HG03457 (cell line): ENCODE data around the gene B4GALNT3.
"Not testable (repeated sequence)": the region's sequence is repeated elsewhere in the genome, so short reads cannot be mapped to it uniquely, and the experiment has no call there.

Source experiments
- ATAC-seq: cut with Tn5 transposase; IDR thresholded peaks from one replicate; pipeline ENCODE4 v1.9.1; 2021; ENCODE audit warnings: moderate number of reproducible peaks; ENCODE audit not compliant: unreplicated experiment

The B4GALNT3 gene

DNA sequence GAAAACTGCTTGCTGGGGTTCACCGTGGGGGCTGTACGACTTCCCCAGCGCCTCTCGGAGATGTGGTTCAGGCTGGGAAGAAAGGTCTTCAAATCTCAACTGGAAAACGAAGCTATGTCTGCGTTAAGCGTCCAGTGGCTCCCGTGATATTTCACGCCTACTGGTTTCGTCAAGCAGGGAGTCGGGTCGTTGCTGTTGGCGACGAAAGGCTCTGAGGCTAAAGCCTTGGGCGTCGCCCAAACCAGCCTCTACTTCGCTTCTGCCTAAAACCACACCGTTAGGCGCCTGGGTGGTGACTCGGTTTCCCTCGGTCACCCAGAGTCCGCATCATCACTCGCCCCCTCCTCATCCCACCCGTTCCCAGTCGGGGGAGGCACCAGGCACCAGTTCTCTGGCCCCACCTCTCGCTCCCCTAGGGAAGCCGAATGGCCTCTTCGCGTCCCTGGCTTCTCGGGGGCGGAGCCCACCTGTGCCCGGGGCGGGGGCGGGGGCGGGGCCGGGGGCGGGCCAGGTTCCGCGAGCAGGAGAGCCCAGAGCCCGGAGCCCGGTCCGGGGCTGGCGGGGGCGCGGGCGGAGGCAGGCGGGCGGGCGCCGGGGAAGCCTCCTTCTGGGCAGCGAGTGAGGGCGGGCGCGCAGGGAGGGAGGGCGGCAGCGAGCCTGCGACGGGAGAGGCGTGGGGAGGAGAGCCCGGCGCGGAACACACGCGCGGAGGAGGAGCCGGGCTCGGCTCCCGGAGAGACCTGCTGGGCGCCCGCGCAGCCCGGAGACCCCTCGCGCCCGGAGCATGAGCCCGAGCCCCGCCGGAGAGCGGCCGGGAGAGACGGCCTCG lies at the start of gene B4GALNT3:
Gene B4GALNT3 (plus strand): TSS at position 510 of the 829 bp plus-strand sequence. CDS start 438 bp downstream, outside the sequence.
- ATAC-seq = no peak

DNA sequence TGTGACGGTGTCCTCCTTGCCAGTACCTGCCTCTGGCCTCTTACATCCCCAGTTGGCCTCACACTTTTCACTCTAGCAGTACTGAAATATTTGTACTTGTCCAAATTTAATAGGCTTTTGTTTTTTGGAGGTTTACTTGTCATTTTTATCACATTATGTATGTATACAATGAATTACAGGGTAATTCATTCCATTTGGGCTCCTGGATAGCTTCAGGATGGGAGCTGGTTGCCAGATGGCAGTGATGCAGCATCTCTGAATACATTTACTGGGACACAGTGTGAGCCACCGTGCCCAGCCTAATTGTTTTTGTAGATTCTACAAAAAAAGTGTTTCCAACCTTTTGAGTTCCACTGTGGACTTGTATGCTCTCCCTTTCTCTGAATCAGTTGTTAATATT lies 44.9 kb upstream of the B4GALNT3 start:
- ATAC-seq = no peak

DNA sequence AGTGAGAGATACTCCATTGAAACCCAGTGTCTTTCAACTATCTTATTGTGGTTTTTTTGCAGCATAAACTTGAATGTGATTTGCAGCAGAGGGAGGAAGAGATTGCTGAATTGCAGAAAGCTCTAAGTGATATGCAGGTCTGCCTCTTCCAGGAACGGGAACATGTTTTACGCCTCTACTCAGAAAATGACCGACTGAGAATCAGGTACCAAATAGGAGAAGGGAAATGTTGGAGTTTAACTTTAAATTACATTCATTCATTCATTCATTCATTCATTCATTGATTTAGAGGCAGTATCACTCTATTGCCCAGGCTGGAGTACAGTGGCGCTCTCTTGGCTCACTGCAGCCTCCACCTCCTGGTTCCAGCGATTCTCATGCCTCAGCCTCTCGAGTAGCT lies 41.3 kb upstream of the B4GALNT3 start:
- no peak for ATAC-seq

DNA sequence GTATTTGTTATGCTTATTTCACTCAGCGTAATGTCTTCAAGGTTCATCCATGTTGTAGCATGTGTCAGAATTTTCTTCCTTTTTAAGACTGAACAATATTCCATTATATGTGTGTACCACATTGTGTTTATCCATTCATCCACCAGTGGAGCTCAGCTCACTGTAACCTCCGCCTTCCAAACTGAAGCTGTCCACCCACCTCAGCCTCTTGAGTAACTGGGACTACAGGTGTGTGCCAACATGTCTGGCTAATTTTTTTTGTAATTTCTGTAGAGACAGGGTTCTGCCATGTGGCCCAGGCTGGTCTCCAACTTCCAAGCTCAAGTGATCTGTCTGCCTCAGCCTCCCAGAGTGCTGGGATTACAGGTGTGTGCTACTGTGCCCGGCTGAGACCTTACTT lies 37.2 kb upstream of the B4GALNT3 start:
- no peak for ATAC-seq

DNA sequence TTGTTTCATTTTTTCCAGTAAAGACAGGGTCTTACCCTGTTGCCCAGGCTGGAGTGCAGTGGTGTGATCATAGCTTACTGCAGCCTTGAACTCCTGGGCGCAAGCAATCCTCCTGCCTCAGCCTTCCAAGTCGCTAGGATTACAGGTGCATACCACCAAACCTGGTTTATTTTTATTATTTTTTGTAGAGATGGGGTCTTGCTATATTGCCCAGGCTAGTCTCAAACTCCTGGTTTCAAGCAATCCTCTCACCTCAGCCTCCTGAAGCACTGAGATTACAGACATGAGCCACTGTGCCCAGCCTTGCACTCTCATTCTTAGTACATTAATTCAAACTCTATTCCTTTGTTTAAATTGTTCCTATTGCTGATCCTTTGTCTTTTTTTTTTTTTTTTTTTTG lies 24.0 kb upstream of the B4GALNT3 start:
- ATAC-seq = not testable (repeated sequence)

DNA sequence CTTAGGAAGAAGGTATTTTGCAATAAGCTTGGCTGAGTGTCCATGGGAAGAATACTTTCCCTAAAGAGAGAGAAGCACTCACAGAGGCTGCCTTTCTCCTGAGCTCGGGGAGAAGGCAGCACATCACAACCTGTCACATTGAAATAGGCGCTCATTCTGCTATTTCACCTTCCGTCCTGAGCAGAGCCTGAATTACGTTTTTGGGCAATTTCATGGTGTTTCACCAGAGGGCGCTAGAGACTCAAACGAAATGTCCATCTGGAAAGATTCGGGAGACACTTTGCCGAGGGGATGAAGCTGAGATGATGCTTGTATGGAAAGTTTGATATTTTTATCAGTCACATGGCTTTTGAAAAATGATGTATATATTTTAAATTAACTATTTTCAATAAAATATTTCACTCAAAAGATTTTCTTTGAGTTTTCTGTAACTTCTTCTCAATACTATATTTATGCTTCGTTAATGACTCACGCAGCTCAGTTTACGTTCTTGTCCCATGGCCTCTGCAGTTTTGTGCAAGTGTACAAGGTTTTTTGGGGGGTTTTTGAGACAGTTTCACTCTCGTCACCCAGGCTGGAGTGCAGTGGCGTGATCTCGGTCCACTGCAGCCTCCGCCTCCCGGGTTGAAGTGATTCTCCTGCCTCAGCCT lies 17.4 kb upstream of the B4GALNT3 start:
- no peak for ATAC-seq

DNA sequence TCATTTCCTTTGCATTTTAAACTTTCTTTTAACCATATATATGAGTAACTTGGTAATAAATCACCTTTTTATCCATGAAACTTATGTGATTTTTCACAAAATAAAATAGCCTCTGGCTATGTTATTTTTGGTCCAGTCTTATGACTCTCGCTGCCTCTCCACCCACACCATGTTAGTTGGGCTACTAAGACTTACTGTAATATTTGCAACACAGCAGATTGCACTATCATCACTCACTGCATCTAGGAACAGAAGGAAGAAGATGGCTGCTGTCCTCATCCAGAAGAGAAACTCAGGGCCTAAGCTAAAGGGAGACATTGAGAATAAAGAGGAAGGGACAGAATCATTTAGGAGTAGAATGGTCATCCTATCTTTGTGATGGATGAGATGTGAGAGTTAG lies 12.6 kb upstream of the B4GALNT3 start:
- no peak for ATAC-seq

DNA sequence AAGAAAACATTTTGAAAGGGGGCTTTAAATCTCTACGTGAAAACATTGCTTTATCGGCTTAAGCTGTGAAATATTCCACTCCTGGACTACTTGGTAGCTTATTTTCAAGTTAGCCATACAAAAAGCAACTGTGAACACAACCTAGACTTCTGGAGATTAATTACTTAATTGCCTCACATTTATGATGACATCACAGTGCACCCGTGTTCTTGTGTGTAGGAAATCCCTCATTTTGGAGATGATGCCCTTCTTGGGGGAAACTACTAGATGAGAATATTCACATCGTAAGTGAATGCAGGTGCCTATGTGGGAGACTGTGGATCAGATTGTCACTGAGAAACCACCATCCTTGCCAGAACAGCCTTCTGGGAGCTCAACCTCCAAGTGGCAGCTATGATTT lies 10.5 kb upstream of the B4GALNT3 start:
- ATAC-seq = no peak

DNA sequence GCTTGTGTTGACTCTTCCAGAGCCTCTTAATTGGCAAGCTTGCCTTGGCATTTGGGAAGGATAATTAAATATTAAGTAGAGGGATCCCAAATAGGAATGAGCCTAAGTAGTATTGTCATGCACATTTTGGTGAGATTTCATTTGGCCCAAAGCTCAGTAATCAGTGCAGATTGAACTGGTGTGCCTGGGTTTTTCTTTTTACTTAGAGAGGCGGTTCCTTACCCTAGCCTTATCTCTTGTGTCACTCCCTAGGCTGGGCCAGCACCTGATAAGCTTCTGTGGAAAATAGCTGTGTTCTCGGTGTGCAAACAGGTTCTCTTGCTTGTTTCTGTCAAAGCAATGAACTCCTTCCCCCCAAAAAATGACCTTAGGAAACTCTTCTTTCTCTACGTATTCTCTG lies 9.3 kb upstream of the B4GALNT3 start:
- no peak for ATAC-seq

DNA sequence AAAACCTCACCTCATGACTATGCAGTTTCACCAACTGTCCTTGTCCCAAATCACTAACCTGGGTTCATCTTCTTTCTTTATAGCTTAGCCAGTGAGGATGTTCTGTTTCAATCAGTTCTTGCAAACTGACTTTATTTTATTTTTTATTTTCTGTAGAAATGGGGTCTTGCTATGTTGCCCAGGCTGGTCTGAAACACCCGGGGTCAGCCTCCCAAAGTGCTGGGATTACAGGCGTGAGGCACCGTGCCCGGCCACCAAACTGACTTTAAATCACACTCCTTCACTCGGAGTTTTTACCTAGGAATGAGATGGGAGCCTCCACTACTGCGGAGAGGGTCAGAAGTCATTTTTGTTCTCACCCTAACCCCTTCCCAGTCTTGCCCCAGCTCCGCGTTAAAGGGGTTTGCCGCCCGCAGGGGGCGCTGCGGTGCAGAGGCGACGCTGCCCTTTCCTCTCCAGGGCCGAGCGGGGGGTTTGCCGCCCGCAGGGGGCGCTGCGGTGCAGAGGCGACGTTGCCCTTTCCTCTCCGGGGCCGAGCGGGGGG lies 7.0 kb upstream of the B4GALNT3 start:
- ATAC-seq = no peak

DNA sequence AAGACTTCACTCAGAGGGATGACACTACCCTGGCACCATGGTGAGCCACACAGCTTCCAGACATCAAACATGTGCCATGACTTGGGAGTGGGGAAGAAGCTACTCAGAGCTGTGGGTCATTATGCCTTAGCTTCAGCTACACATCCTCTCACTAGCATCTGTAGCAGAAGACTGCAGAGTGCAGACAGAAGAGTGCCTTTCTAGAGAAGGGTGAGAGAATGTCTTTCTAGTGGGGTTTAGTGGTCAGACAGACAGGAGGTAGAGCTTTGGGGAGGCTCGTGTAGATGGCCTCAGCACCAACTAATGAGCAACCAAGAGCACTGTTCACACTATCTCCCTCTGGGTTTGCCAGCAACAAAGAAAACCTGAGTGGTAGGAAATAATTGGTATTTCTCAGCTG lies 4.9 kb upstream of the B4GALNT3 start:
- ATAC-seq = no peak

DNA sequence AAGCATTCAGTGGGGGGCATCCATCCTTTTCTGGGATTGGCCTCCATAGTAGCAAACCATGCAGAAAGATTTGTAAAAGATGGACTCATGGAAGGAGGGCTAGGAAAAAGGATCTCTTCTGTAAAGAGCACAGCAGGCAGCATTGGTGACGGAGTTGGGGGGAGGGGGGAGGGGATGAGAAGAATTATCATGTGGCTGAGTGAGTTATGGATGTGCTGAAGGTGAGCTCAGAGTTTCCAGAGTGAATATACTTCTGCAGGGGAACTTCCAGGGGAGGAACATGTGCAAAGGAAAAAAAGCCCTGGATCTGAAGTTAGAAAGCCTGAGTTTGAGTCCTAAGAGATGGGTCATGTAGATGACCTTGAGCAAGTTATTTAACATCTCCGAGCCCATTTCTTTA lies 3.9 kb upstream of the B4GALNT3 start:
- ATAC-seq = no peak

DNA sequence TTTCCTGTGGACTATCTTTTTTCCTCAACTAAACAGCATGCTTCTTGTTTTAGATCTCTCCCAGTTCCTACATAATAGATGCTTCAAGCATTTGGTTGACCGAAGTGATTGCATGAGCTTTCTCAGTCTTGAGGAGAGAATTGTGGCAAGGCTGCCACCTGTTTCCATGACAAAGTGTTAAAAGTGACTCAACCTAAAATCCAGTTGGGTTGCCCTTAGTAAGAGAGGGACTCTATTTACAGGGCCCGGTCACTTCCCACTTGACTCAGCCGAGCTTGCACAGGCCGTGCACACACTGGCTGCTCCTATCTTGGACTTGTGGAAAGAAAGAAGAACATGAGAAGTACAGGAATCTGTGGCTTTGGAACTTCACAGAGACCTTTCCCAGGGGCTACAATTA lies 2.1 kb upstream of the B4GALNT3 start:
- no peak for ATAC-seq

DNA sequence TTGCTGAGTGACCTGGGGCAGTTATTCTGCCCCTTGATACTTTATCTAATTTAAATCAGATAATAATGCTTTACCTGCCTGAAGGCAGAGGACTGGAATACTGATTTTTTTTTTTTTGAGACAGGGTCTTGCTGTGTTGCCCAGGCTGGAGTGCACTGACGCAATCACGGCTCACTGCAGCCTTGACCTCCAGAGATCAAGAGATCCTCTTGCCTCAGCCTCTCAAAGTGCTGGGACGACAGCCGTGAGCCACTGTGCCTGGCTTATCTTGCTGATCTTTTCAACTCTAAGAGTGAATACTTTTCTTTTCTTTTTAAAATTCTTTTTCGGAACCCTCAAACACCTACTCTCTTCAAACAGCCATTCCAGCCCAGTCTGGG lies 699 bp upstream of the B4GALNT3 start:
- no peak for ATAC-seq

DNA sequence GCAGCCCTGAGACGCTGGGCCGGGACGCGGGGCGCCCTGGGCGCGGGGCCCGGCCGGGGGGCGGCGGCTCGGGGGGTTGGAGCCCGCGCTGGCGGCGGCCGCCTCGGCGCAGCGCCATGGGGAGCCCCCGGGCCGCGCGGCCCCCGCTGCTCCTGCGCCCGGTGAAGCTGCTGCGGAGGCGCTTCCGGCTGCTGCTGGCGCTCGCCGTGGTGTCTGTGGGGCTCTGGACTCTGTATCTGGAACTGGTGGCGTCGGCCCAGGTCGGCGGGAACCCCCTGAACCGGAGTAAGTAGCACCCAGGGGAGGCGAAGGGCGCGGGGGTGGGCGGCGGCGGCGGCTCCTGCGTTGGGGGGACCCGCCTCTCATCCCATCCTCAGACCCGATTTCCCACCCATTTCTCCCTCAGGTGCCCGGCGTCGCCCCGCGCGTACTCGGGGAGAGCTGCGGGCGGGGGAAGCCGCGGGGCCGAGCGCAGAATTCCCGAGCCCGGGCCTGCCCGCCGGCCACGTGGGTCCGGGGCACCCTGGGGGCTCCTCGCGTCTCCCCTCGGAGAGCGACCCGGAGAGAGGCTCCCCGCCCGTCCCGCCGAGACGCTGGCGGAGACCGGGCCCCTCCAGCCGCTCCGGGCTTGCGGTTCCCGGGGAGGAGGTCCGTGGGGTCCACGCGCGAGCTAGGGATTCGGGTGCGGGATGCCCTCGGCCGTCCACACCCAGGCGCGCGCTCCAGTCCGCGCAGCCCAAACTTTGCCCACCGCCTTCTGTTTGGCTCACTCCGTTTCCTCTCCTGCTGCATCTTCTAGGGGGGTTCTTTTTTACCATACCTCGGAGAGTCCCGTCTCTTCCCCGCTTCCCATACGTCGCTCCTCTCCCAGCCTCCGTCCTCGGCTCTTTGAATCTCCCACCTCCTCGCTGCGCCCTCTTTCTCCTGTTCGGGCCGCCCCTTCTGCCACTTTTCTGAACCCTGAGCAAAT lies 807 bp downstream of the B4GALNT3 start:
- no peak for ATAC-seq

DNA sequence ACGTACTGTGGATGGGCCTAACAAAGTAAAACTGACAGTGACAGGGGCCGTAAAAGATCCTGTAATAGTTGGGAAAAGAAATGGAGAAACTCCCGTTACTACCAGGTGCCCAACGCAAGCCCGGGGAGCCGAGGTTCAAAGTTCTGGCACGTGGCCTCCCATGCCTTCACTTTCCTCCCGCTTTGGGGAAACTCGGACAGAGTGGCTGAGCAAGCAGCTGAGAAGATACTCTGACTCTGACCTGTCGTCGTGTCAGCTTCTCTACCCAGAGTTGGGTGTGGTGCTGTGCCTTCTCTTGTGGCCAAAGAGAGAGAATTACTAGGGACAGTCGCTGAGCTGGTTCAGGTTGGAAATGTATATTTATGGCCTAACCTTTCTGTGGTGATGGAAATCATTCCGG lies 1.7 kb downstream of the B4GALNT3 start:
- no peak for ATAC-seq

DNA sequence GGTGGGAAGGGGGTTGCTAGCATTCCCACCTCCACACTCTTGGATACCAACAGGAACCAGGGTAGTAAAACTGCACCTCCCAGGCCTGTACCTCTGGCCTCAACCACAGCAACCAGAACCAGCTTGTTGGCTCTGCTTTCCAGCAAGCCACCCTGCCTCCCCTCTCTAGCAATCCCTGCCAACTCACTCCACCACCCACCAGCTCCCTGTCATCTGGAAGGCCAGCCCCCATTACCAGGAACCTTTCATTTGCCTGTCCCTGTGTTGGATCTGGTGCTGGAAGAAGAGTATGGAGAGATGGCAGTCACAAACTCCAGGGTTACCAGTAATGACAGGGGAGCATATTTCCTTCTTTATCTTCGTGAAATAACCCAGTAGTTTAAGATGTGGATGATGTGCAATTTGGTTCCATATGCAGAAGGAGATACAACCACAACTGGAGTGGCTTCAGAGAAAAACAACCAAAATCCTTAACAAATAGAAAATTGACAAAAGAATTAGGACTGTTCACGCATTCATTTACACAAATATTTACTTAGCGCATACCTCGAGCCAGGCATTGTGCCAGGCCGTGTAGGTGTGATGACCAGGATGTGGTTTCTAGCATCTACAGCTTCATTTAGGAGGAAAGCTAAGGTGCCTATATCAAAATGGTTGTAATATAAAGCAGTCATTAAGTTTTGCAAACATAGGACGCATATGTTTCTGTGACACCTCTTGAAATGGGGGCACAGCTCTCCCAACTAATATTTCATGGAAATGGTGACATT lies 3.4 kb downstream of the B4GALNT3 start:
- no peak for ATAC-seq

DNA sequence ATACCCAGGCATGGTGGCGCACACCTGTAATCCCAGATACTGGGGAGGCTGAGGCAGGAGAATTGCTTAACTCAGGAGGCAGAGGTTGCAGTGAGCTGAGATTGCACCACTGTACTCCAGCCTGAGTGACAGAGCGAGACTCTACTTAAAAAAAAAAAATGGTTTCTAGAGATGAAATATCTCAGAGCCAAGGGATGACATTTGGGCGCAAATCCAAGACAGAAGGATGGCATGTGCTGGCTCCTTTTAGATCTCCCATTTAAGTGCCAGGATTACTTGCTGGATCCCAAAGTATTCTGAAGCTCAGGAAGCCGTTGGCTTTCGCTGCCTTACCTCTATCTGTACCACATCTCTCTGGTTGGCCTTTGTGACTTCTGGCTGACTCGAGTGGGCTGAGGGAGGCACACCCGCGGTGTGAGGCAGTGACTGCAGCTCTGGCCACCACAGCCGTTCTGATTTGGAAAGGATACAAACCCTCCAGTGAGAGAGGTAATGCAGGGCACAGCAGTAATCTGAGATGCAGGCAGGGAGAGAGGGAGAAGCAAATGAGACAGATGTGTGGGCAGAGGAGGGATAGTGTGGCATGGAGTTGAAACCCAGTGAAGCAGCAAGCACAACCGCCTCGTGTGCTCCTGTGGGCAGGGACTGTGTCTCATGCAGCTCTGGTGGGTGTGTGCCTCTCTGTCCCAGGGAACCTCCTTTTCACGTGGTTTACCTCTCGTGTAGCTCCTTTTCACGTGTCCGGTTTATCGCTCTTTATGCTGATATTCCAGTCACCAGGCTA lies 4.9 kb downstream of the B4GALNT3 start:
- ATAC-seq = no peak

DNA sequence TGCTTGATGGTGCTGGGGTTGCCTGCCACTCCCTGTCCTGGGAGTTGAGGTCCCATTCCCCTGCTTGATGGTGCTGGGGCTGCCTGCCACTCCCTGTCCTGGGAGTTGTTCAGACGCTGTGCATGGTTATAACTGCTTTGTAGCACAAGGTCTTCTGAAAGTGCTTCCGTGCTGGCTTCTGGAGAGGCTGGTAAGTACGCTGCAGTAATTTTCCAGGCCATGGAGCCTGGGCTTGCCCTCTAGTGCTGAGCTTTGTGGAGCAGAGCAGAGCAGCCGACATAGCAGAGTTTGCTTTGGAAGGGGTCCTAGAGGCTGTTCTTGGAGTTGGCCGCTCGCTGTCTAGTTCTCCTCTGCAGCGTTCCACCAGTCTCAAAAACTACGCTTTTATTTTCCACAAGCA lies 6.3 kb downstream of the B4GALNT3 start:
- no peak for ATAC-seq

DNA sequence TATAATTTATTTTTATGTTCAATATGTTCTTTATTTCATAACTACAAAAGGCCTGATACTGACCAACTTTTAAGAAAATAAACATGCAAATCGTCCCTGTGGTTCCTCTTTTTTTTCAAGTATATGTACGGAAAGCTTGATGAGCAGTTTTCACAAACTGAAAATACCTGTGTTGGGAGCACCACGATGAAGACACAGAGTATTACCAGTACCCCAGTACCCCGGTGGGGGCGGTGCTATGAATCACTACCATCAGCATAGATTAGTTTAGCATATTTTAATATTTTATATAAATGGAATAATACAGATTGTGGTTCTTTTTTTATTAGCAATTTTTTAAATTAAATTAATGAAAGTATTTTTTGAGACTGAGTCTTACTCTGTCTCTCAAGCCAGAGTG lies 7.0 kb downstream of the B4GALNT3 start:
- no peak for ATAC-seq
